Suppressor macrophage treated with lipopolysaccharide for 1 hour (primary cell): Measurements from ENCODE around the gene EEF1A2.

ENCODE experiments used
- DNase-seq, 3 donors: peaks; one replicate each; pipeline ENCODE4 v3.0.0-alpha.2; 2020 to 2022

EEF1A2 gene

DNA sequence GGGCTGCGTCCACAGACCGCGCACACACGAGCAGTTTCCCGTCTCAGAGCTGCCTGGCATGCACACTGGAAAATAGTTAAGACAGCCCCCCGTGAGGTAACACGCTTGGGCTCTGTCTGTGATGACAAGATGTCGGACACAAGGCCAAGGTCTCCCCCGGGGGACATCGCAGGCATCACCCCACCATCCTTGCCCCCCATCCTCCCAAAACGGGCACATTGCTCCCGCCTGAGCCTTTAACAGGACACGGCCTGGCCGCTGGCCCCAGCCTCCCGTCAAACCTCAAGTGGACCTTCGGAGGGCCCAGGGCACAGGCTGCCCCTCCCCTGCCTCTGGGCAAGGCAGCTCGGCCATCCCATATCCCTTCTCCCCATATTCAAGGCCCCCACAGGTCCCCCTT, 32.0 kb downstream of the EEF1A2 start:
- no peak for DNase-seq

DNA sequence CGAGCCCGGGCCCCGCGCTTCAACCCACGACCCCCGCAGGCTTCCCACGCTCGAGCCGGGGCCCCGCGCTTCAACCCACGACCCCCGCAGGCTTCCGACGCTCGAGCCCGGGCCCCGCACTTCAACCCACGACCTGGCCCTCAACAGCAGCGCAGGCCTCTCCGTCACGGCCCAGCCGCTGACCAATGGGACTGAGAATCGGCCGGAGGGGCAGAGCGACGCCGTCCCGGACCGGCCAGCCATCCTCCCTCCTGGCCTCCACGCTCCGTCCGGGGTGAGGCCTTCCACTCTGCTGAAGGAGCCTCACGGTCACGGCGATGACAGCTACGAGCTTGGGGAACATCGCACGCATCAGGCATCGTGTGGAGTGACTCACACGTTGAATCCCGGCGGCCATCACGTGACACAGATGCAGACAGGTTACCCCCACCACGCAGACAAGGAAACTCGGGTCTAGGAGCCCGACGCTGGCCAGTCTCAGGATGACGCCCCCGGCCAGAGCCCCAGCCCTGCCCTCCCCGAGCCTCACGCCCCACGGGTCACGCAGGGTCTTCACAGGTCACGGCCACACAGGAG, 32.5 kb downstream of the EEF1A2 start:
- no peak for DNase-seq

DNA sequence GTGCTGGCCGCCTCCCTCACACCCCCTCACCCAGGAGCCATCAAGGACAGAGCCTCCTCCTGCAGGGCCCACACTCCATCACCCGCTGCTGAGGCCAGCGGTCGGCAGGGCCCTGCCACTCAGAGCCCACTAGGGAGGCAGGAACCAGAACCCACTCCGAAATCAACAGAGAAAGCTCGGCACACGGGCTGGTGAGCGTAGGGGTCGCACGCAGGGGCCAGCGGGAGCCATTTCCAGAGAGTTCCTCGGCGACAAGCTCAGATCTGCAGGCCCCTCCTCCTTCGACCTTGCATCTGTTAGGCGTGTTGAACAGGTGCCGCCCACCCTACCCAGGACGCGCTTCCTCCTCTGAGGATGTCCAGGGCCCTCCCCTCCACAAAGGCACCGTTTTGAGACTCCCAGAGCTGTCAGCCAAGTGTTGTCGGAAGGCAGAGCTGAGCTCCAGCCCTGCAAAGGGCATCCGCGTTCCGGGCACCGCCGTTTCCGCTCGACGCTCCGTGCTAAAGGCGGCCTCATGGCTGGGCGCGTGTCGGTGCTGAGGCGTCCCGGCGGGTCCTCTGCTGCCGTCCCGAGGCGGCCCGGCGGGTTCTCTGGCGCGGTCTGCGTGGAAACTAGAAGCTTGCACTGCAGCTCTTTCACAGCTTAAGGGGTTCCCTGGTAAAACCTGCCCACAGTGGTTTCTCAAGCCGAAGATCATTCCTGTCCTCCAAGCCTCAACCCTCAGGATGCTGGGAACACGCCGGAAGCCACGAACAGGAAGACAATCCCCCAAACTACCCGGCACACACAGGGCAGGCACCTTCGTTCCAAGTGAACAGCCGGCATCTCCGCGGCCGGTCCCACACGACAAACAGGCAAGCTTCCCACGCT, 33.3 kb downstream of the EEF1A2 start:
- DNase-seq, result no peak

DNA sequence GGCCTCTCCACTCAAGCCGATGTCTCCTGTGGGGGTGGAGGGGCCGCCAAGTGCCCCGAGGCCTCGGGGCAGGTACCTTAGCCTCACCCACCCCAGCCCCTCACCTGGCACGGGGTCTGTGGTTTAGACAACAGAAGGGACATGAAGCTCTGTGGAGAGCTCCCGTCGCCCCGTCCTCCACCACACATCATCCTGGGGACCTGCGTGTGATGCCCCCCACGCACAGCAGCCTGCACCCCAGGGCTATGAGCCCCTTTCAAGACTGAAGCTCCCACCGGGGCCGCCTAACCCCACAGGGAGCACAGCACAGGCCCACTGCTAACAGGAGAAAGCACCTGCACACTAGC, 34.6 kb downstream of the EEF1A2 start:
- no peak for DNase-seq

DNA sequence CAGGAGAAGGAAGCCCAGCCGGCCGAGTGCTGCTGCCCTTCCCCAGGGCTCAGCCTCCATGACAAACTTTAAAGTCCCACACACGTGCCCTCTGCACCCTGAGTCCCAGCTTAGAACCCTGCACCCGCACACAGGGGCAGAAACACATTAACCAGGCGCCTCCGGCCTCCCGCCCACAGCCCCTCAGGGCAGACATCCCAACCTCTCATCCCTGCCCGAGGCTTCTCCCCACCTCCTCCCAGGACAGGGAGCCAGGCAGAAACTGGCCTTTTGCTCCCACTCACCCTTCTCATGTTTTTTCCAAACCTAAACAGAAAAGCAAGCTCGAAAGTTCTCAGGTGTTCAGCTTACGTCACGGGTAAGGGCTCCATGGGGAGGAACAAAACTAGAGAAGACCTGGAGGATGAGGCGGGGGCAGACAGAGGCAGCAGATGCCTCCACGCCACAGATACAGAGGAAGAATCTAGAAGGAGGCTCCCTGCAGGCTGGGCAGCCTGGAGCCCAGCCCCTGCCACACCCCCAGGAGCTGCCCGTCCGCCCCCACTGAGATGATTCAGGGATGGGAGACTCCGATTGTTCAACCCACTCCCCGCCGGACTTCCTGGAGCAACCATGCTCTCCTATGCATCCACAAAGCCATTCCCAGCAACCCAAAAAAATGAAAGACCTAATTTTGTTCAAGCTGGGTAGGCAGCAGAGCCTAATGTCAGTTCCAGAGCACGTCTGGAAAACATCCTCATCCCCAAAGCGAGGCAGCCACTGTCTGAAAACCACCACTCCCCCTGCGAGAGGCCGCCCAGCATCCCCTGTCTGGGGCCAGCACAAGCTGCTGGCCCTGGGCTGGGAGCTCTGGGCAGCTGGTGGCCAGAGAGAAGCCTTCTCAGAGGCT, 35.2 kb downstream of the EEF1A2 start:
- peak in 2 of 3 donors; percentile 14 to 28 for DNase-seq

DNA sequence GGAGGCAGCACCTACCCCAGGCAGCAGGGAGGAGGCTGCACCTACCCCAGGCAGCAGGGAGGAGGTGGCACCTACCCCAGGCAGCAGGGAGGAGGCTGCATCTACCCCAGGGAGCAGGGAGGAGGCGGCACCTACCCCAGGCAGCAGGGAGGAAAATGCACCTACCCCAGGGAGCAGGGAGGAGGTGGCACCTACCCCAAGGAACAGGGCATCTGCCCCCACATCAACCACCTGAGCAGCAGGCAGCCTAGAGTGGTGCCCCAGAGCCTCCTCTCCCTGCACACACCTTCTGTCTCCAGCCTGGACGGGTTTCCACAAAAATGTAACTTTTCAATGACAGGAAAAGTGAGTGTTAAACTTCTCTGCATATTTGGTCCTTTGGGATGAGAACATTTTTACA, 36.6 kb downstream of the EEF1A2 start:
- DNase-seq, result no peak

DNA sequence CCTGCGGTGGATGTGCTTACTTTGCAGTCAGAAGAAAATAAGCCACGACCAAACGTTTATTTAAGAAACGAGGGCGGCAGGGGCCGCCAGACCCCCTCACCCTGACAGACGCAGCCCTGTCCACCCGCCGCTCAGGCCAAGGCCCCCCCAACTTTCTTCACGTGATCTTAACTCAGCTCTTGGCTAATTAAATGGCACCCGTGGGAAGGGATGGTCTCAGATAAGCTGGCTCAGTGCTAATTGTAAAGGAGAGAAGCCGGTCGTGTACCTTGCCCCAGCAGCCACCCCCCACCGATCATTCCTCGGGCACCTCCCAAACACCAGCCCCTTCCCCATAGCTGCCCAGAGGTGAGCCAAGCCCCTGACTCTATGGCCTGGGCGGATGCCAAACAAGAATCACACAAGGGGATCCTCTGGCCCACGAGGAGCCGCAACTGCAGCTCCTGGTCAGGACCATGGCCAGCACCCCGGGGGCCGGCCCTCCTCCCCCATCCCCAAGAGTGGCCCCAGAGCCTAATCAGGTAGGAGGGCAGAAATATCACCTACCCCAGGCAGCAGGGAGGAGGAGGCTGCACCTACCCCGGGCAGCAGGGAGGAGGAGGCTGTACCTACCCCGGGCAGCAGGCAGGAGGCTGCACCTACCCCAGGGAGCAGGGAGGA, 37.6 kb downstream of the EEF1A2 start:
- peak in 2 of 3 donors; percentile 16 to 26 for DNase-seq

DNA sequence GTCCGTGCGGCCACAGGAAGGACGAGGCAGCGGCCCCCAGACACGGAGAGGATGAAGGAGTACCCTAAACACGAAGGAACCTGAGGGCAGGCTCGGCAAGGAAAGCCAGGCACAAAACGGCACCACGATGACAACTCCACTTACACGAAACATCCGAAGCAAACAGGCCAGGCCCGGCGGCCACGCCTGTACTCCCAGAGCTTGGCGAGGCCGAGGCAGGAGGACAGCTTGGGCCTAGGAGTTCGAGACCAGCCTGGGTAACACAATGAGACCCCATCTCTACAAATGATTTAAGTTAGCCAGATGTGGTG, 39.9 kb downstream of the EEF1A2 start:
- DNase-seq, result no peak

DNA sequence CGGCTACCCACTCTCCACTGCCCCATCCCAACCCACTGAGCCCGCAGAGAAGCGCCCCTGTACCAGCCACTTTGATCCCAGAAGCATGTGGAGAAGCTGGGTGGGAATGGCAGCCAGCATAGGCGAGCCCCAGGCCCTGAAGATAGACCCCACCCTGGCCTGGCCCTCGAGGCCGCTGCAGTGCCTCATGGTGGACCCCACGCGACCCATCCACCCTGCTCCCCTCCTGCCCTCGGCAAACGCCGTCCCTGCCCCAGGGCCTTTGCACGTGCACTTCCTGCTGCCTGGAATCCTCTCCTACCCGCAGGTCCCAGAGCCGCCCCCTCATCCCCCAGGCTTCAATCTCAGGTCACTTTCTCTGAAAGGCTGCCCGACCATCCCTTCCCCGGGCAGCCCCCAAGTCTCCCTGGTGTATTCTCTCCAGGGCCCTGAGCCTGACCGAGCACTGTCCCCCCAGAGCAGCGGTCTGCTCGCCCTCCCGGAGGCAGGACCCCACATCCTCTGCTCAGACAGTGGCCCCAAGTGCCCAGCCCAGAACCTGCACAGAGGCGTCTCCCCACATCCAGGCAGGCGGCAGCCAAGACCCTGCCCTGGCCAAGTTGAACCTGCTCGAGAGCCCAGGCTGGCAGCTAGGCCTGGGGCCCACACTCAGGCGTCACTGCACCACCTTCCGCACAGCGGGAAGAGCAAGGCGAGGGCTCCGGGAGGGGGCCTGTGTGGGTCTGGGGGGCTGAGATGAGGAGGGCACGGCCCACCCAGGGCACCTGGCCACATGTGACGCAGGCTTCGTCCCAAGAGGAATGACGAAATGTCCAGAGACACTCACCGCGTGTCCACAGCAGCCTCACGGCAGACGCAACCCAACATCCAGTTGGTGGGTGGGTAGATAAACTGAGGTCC, 40.5 kb downstream of the EEF1A2 start:
- no peak for DNase-seq

DNA sequence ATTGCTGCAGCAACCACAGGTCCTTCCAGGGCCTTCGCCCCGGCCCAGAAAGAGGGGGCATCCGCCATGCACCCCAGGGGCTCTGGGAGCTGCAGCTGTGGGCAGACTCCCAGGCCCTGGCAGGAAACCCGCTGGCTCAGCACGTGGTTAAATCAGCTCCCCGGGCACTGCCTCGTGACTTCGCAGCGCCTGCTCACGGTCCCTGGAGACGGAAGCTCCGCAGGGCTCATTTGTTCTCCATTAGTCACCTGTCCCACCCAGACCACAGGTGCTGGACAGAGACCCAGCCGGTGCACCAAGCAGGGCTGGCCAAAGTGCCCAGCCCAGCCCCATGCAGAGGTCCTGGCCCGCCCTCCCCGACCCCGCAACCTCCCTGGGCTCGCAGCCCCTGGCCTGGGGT, 41.1 kb downstream of the EEF1A2 start:
- DNase-seq, result peak; percentile 30 to 44 (median 35)

DNA sequence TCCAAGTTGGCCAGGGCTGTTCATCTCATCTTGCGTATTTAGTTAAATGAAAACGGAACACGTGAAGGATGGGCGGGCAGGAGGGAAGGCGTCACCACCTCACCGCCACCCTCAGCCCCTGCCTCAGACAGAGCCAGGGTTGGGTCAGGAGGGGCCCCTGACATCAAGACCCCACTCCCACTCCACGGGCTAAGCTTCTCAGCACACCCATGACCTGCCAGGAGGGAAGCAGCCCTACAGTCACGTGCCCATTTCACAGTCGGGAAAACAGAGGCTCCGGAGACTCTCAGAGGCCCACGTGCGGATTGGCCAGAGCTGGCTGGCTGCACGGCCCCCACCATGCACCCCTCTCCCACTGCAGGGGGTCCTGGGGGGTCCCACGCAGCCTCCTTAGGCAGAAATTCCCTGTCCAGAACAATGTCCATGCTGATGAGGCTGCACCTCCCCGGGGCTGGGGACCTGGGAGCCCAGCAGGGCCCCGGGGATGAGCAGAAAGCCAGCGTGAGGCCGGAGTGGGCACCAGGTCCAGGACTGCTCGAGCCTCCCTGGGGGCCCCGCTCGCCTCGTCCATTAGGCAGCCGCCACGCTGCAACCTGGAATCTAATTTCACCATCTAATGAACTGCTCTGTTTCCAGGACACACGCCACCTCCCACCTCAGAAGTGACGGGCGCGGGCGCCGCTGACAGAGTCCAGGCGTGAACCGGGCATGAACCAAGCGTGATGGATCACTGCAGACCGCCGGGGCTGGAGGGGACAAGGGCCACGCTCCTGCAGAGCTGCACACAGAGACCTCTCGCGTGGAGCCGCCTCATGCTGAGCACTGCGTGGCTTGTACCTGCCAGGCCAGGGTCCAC, 42.2 kb downstream of the EEF1A2 start:
- no peak for DNase-seq

DNA sequence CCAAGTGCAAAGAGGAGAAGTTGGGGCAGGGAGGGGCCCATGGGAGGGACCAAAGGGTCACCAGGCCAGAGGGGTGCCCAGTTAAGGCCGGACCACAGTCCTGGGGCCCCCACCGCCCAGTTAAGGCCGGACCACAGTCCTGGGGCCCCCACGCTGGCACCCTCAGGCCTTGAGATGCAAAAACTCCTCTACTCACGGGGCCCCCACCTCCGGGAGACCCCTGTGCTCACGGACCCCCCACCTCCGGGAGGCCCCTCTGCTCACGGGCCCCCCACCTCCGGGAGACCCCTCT, 43.4 kb downstream of the EEF1A2 start:
- DNase-seq, result no peak

DNA sequence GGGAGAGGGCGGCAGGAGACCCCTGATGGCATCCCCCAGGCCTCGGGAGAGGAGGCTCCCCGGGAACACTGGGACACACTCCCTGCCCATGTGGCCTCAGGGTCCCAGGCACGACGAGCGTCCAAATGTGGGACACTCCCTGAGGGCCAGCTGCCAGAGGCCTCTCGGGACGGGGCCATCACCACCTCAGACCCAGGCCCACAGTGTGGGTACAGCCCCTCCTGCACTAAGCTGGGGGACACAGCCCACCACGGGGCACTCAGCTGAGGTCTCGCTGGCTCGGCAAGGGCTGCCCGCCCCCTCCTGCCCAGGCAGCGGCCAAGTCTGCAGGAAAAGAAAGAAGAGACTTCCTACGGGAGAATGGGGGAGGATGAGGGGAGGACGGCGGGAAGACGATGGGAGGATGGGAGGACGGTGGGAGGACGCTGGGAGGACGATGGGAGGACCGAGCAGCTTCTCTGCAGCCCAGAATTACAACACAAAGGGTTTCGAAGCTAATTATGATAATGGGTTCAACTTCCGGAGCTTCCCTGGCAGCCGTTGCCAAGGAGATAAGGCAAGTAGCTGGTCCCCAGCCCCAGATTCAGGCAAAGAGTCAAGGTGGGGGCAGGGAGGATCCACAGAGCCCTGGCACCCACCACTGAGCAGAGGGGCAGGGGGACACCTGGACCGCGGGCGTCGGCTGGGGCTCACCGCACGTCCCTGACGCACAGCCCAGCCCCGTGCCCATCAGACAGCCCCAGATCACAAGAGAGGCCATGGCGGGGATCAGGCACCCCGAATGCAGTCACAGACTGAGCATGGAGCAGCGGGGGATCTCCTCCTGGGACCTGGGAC, 43.9 kb downstream of the EEF1A2 start:
- no peak for DNase-seq

DNA sequence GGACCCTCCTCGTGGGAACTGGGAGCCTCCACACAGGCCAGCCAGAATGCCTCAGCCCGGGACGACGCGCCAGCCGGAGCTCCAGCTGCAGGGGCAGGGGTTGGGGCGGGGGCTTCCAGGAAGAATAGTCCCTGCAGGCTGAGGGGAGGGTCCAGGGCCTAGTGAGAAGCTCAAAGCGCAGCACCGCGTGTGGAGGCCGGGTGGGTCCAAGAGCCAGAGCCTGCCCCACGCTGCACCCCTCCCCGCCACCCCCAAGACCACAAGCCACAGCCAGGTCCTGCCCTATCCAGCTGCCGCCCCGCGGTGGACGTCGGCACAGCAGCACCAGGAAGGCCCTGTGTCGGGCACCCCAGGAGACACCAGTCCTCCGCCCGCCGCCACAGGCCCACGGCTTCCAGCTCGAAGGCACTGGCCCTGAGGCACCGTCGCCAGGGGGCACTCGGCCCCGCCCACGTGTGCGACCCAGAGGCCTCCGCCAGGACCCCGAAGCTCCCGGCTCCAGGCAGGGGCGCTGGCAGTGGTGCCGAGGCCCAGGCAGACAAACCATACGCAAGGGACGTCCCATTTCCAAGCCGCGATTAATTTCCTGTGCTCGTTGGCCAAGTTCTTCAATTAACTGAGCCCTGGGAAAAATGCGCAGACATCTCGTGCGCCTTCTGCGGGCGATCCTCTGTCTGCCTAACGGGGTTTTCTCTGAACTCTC, 45.9 kb downstream of the EEF1A2 start:
- DNase-seq, result peak; percentile 8 to 32 (median 28)

DNA sequence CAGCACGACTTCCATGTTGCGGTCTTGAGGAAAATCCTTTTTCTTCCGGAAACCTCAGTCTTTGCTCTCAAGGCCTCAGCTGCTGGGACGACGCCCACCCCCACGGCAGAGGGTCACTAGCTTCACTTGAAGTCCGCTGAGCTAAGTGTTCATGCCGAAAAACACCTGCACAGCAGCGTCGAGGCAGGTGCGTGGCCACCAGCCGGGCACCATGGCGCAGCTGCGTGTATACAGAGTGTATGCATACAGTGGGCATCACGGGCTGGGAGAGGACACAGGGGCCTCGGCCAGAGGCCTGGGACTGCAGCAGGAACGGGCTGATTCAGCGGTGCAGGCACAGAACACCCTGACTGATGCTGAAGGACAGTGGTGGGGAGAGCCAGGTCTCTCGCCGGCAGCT, 46.5 kb downstream of the EEF1A2 start:
- no peak for DNase-seq

DNA sequence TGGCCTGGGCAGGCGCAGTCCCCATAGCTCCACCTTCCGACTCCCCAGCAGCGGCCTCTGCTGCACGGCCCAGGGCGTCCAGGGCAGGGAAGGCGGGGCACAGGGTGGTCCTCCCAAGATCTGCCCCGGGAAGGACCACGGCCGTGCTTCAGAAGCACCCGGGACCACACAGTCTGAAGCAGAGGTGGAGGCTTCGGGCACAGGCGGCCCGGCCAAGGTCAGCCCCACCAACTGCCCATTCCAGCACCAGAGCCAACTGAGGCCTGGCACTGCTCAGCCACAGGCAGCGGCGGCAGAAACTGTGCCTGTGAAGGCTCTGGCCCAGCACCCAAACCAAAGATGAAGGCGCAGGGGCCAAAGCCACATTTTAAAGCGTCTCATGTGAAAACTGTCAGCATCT, 47.1 kb downstream of the EEF1A2 start:
- DNase-seq, result no peak

DNA sequence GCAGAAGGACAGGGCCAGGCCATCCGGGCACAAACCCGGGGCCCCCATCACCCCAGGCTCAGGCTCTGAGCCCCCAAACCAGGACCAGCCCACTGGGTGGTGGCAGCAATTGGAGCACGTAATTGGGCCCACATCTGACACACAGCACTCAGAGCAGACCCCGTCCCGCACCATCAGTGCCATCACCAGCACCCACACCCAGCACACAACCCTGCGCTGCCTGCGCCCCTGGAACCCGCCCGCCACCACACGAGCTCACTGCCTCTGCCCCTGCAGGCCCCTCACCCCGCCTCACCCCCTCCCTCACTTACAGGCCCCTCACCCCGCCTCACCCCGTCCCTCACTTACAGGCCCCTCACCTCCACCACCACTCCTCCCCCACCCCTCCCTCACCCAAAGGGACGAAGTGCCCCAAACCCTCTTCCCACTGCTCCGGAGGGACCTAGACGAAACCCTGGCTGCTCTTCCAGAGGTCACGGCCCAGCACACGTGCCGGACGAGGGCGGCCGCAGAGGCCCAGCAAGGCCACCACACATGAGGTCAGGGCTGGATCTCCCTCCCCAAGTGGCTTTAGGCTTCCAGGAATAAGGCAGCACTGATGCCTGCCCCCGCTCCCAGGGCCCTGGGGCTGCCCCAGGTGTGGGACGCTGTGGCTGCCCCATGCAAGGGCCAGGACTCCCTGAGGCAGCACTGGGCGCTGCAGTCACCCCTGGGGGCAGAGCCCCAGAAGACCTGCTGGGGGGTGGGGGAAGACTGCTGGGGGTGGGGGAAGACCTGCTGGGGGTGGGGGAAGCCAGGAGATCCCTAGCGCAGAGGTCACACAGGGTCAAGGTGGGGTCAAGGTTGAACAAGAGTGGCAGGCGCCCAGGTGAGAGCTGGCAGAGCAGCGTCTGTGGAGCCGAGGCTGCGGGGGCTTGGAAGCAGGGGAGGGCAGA, 48.8 kb downstream of the EEF1A2 start:
- DNase-seq, result no peak

DNA sequence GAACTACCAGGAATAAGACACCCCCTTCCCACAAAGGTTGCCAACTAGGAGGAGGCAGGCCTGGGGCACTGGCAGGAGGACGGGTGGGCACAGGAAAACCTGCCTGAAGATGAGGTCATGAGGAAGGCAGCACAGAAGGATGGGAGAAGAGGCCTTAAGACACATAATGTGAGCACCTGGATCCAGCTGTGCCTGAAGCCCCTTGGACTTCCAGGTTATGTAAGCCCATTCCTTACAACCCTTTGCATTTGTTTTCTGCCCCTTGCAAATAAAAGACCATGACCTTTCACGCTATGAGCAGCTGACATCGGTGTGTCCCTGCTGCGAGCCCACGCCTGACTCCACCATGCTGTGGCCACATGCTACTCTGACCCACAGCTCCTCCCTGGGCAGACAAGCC, 49.9 kb downstream of the EEF1A2 start:
- no peak for DNase-seq

DNA sequence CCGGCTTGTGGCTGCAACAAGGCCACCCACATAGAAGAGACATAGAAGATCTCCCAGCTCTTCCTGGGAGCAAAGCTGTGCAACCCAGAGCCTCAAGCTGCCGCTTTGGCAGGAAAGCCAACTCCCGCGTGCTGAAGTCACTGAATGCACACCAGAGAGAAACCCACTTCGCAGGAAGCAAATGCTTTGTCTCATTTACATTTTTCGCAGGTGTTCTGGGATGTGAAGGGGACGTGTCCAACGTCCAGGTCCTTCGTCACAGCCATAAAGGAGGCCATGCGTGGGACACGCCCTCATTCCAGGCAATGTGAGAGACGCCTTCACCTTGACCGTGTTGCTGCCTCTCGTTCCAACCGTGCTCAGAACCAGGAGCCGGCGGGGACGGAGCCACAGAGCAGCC, 50.9 kb downstream of the EEF1A2 start:
- no peak for DNase-seq
